Activated CD8-positive, alpha-beta T cell treated with anti-CD3 and anti-CD28 coated beads, Interleukin-2, amount 10 ng/mL, durations not matched to agents 7 days and 5 days (primary cell): ENCODE results near the gene PAPLN. TPM values are rescaled to one million over a fixed set of nuclear protein-coding genes. Genes with fewer than 3 reads are reported as not detected.

Experiments used
- ATAC-seq: fragments of 150-1000 bp; cut with Tn5 transposase; one replicate; pipeline ENCODE4 v1.10.0; 2021; ENCODE audit warnings: moderate library complexity
- CTCF ChIA-PET: fragments of 350-600 bp; sonication (Branson Sonifier 250); formaldehyde crosslinking; loops from one replicate; lab custom pipeline; 2021; ENCODE audit warnings: antibody characterized with exemption; lab: Charles Lee
- POLR2A ChIA-PET: fragments of 350-600 bp; sonication (Branson Sonifier 250); formaldehyde crosslinking; loops from one replicate; lab custom pipeline; 2021; ENCODE audit warnings: antibody characterized with exemption; lab: Charles Lee
- DNase-seq: peaks from one replicate; pipeline ENCODE4 v3.0.0-alpha.2; 2020
- H3K27ac Mint-ChIP-seq: one replicate; pipeline ENCODE4 v1.8.0; 2021; ENCODE audit warnings: mild to moderate bottlenecking, mixed read lengths
- H3K27me3 Mint-ChIP-seq: one replicate; pipeline ENCODE4 v1.8.0; 2021; ENCODE audit warnings: low read depth, mixed read lengths
- H3K36me3 Mint-ChIP-seq: one replicate; pipeline ENCODE4 v1.8.0; 2021; ENCODE audit warnings: low read depth, mixed read lengths
- H3K4me1 Mint-ChIP-seq: one replicate; pipeline ENCODE4 v1.8.0; 2021; ENCODE audit warnings: low read depth, mixed read lengths
- H3K4me3 Mint-ChIP-seq: one replicate; pipeline ENCODE4 v1.8.0; 2021; ENCODE audit warnings: mild to moderate bottlenecking, mixed read lengths
- H3K9me3 Mint-ChIP-seq: one replicate; pipeline ENCODE4 v1.8.0; 2022; ENCODE audit warnings: mixed read lengths; ENCODE audit not compliant: insufficient read depth
- total RNA-seq, 2 experiments: library from RNA; stranded (reverse); gene quantifications; one replicate each; pipeline ENCODE4 v1.2.3, GENCODE V29; 2021

Gene PAPLN
- total RNA-seq, 2 experiments from 2014 or later = 0.29 to 0.45 TPM

GRCh38 chr14:73216030-73216429 lies 21.3 kb upstream of the PAPLN start:
- Mint-ChIP-seq H3K27me3 (no peaks in the 10 kb centered on the region), H3K27ac (no peak overlapping the region), H3K4me1 (peaks cover 4% of the 10 kb centered on the region), H3K4me3 (no peak overlapping the region), H3K36me3 (peaks cover 51% of the 10 kb centered on the region), H3K9me3 (no peaks in the 10 kb centered on the region)
- ATAC-seq (no peak), DNase-seq (no peak)
- ChIA-PET POLR2A (no interaction called here), CTCF (no interaction called here)

- H3K4me3 Mint-ChIP-seq = no peak overlapping the region
- H3K27ac Mint-ChIP-seq = no peak overlapping the region
- CTCF ChIA-PET = interaction anchor here (1.3 kb wide), 1 partner anchor 13 kb away, joined by 3 read pairs; no protein-coding TSS in a partner anchor
- ATAC-seq (no peak), DNase-seq (no peak)
- POLR2A ChIA-PET = no interaction called here
- no peaks in the 10 kb centered on the region for H3K9me3 Mint-ChIP-seq
- H3K4me1 Mint-ChIP-seq = peaks cover 8% of the 10 kb centered on the region
- H3K27me3 Mint-ChIP-seq = no peaks in the 10 kb centered on the region
- peaks cover 53% of the 10 kb centered on the region for H3K36me3 Mint-ChIP-seq
Observed at GRCh38 chr14:73217411-73217810, 19.9 kb upstream of the PAPLN start.

GRCh38 chr14:73220061-73220460 lies 17.2 kb upstream of the PAPLN start:
- ATAC-seq (no peak), DNase-seq (no peak)
- H3K27me3 Mint-ChIP-seq = no peaks in the 10 kb centered on the region
- POLR2A ChIA-PET = no interaction called here
- peaks cover 8% of the 10 kb centered on the region for H3K4me1 Mint-ChIP-seq
- peaks cover 44% of the 10 kb centered on the region for H3K36me3 Mint-ChIP-seq
- no peak overlapping the region for H3K27ac Mint-ChIP-seq
- H3K4me3 Mint-ChIP-seq = no peak overlapping the region
- H3K9me3 Mint-ChIP-seq = no peaks in the 10 kb centered on the region
- CTCF ChIA-PET = interaction anchor here (1.1 kb wide), 1 partner anchor 75 kb away, joined by 3 read pairs; no protein-coding TSS in a partner anchor

GRCh38 chr14:73220634-73221033 lies 16.7 kb upstream of the PAPLN start:
- Mint-ChIP-seq H3K4me3 (no peak overlapping the region), H3K27me3 (no peaks in the 10 kb centered on the region), H3K9me3 (no peaks in the 10 kb centered on the region), H3K4me1 (peaks cover 8% of the 10 kb centered on the region), H3K36me3 (peaks cover 44% of the 10 kb centered on the region), H3K27ac (no peak overlapping the region)
- ChIA-PET CTCF (interaction anchor here (1.1 kb wide), 1 partner anchor 74 kb away, joined by 3 read pairs; no protein-coding TSS in a partner anchor), POLR2A (no interaction called here)
- ATAC-seq = no peak
- no peak for DNase-seq

- no peak for DNase-seq
- H3K27me3 Mint-ChIP-seq = no peaks in the 10 kb centered on the region
- H3K27ac Mint-ChIP-seq = no peak overlapping the region
- no peak overlapping the region for H3K4me3 Mint-ChIP-seq
- no peak for ATAC-seq
- ChIA-PET POLR2A (no interaction called here), CTCF (interaction anchor here (1.3 to 2.1 kb wide), 2 partner anchors 14 to 73 kb away, joined by 4 to 5 read pairs; no protein-coding TSS in a partner anchor)
- H3K9me3 Mint-ChIP-seq = no peaks in the 10 kb centered on the region
- peaks cover 8% of the 10 kb centered on the region for H3K4me1 Mint-ChIP-seq
- peaks cover 39% of the 10 kb centered on the region for H3K36me3 Mint-ChIP-seq
Observed at GRCh38 chr14:73221945-73222344, 15.4 kb upstream of the PAPLN start.

- H3K36me3 Mint-ChIP-seq = peaks cover 32% of the 10 kb centered on the region
- DNase-seq (no peak), ATAC-seq (no peak)
- no peaks in the 10 kb centered on the region for H3K27me3 Mint-ChIP-seq
- CTCF ChIA-PET = interaction anchor here (1.3 to 2.1 kb wide), 3 partner anchors 8 to 72 kb away, joined by 4 to 6 read pairs (median 5); no protein-coding TSS in a partner anchor
- POLR2A ChIA-PET = no interaction called here
- peaks cover 8% of the 10 kb centered on the region for H3K4me1 Mint-ChIP-seq
- no peak overlapping the region for H3K4me3 Mint-ChIP-seq
- no peak overlapping the region for H3K27ac Mint-ChIP-seq
- no peaks in the 10 kb centered on the region for H3K9me3 Mint-ChIP-seq
Observed at GRCh38 chr14:73223049-73223448, 14.3 kb upstream of the PAPLN start.

GRCh38 chr14:73225496-73225895 lies 11.8 kb upstream of the PAPLN start:
- DNase-seq (no peak), ATAC-seq (no peak)
- Mint-ChIP-seq H3K36me3 (peaks cover 13% of the 10 kb centered on the region), H3K27me3 (no peaks in the 10 kb centered on the region), H3K27ac (no peak overlapping the region), H3K9me3 (no peaks in the 10 kb centered on the region), H3K4me3 (no peak overlapping the region), H3K4me1 (peaks cover 8% of the 10 kb centered on the region)
- ChIA-PET POLR2A (no interaction called here), CTCF (no interaction called here)

GRCh38 chr14:73227812-73228781 lies 9.2 kb upstream of the PAPLN start:
- Mint-ChIP-seq H3K27ac (no peak overlapping the region), H3K9me3 (no peaks in the 10 kb centered on the region), H3K4me1 (no peaks in the 10 kb centered on the region), H3K4me3 (no peak overlapping the region), H3K27me3 (peaks cover 5% of the 10 kb centered on the region), H3K36me3 (peaks cover under 1% of the 10 kb centered on the region)
- DNase-seq (no peak), ATAC-seq (no peak)
- ChIA-PET CTCF (no interaction called here), POLR2A (no interaction called here)

- no peaks in the 10 kb centered on the region for H3K9me3 Mint-ChIP-seq
- ChIA-PET CTCF (interaction anchor here (0.9 to 1.5 kb wide), 2 partner anchors 13 to 16 kb away, joined by 3 read pairs; no protein-coding TSS in a partner anchor), POLR2A (no interaction called here)
- no peak for DNase-seq
- no peak overlapping the region for H3K27ac Mint-ChIP-seq
- no peak for ATAC-seq
- no peak overlapping the region for H3K4me3 Mint-ChIP-seq
- H3K4me1 Mint-ChIP-seq = no peaks in the 10 kb centered on the region
- no peaks in the 10 kb centered on the region for H3K36me3 Mint-ChIP-seq
- peaks cover 23% of the 10 kb centered on the region for H3K27me3 Mint-ChIP-seq
Observed at GRCh38 chr14:73230051-73230450, 7.3 kb upstream of the PAPLN start.

- H3K4me1 Mint-ChIP-seq = peaks cover 4% of the 10 kb centered on the region
- H3K36me3 Mint-ChIP-seq = no peaks in the 10 kb centered on the region
- DNase-seq (no peak), ATAC-seq (peak; percentile 67)
- peaks cover 42% of the 10 kb centered on the region for H3K27me3 Mint-ChIP-seq
- CTCF ChIA-PET = interaction anchor here (1.1 to 1.8 kb wide), 4 partner anchors 9 to 240 kb away, joined by 4 to 8 read pairs (median 6); no protein-coding TSS in a partner anchor
- H3K4me3 Mint-ChIP-seq = no peak overlapping the region
- POLR2A ChIA-PET = interaction anchor here (0.7 kb wide), 1 partner anchor 238 kb away, joined by 3 read pairs; no protein-coding TSS in a partner anchor
- H3K9me3 Mint-ChIP-seq = no peaks in the 10 kb centered on the region
- no peak overlapping the region for H3K27ac Mint-ChIP-seq
Observed at GRCh38 chr14:73231981-73232851, 5.1 kb upstream of the PAPLN start.

GRCh38 chr14:73232984-73233383 lies 4.3 kb upstream of the PAPLN start:
- H3K36me3 Mint-ChIP-seq = no peaks in the 10 kb centered on the region
- H3K4me3 Mint-ChIP-seq = no peak overlapping the region
- DNase-seq (no peak), ATAC-seq (no peak)
- POLR2A ChIA-PET = no interaction called here
- peaks cover 4% of the 10 kb centered on the region for H3K4me1 Mint-ChIP-seq
- no peak overlapping the region for H3K27ac Mint-ChIP-seq
- CTCF ChIA-PET = interaction anchor here (1.1 to 1.4 kb wide), 3 partner anchors 10 to 239 kb away, joined by 4 to 8 read pairs (median 6); no protein-coding TSS in a partner anchor
- H3K9me3 Mint-ChIP-seq = no peaks in the 10 kb centered on the region
- peaks cover 43% of the 10 kb centered on the region for H3K27me3 Mint-ChIP-seq
